ENCODE measurements around the gene TAF1L. TPM values are rescaled to one million over a fixed set of nuclear protein-coding genes. Genes with fewer than 3 reads are reported as not detected.
"Not testable (repeated sequence)": the region's sequence is repeated elsewhere in the genome, so short reads cannot be mapped to it uniquely, and the experiment has no call there.

TAF1L gene
- total and polyA plus RNA-seq, 7 donors = under 0.01 TPM; not detected in 6

DNA sequence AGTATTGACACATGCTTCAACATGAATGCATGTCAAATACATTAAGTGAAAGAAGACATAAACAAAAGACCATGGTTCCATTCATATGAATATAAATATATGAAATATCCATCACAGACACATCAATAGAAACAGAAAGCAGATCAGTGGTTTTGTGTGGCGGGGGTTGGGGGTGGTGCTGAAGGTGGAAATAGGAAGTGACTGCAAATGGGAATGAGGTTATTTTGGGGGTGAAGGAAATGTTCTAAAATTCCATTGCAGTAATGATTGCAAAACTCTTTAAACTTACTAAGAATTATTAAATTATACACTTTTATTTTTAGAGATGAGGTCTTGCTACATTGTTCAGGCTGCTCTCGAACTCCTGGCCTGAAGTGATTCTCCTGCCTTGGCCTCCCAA, 28.7 kb downstream of the TAF1L start:
- Histone ChIP-seq H3K27ac (no peak overlapping the region), H3K4me3 (no peak overlapping the region), H3K9me3 (no peaks in the 10 kb centered on the region), H3K27me3 (ENCODE audit: insufficient read depth in 3 of 3, low read length in 2 of 3) (peaks cover 0 to 3% (median 2%) of the 10 kb centered on the region in 3 donors), H3K4me1 (no peaks in the 10 kb centered on the region), H3K36me3 (ENCODE audit: insufficient read depth in 1 of 2, low read depth in 1 of 2) (no peaks in the 10 kb centered on the region)
- ATAC-seq (no peak), DNase-seq (no peak)
- no peak for TF ChIP-seq CTCF (IDR thresholded peaks at IDR 0.05)
- 71 to 84% (median 74%) methylated on average over 2 of the region's 2 CpGs for WGBS, 3 donors
- intact Hi-C loops (cut with DNase I) = no loop called here

GRCh38 chr9:32603914-32604852, 31.3 kb downstream of the TAF1L start:
- Histone ChIP-seq H3K4me1 (no peaks in the 10 kb centered on the region), H3K27me3 (ENCODE audit: insufficient read depth in 3 of 3, low read length in 2 of 3) (peaks cover 0 to 3% (median 2%) of the 10 kb centered on the region in 3 donors), H3K9me3 (no peaks in the 10 kb centered on the region), H3K27ac (no peak overlapping the region), H3K4me3 (no peak overlapping the region), H3K36me3 (ENCODE audit: insufficient read depth in 1 of 2, low read depth in 1 of 2) (no peaks in the 10 kb centered on the region)
- WGBS, 3 donors = 65 to 66% (median 66%) methylated on average over 12 of the region's 12 CpGs
- DNase-seq (no peak), ATAC-seq (no peak)
- no peak for TF ChIP-seq CTCF (IDR thresholded peaks at IDR 0.05)
- intact Hi-C loops (cut with DNase I) = no loop called here

DNA sequence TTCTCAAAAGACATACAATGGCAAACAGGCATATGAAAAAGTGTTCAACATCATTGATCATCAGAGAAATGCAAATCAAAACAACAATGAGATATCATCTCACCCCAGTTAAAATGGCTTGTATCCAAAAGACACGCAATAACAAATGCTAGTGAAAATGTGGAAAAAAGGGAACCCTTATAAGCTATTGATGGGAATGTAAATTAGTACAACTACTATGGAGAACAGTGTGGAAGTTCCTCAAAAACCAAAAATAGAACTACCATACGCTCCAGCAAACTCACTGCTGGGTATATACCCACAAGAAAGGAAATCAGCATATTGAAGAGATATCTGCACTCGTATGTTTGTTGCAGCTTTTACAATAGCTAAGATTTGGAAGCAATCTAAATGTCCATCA, 36.4 kb downstream of the TAF1L start:
- ATAC-seq = not testable (repeated sequence)
- 71 to 77% (median 74%) methylated on average over 3 of the region's 3 CpGs for WGBS, 3 donors

GRCh38 chr9:32596936-32597335, 38.5 kb downstream of the TAF1L start:
- Histone ChIP-seq H3K9me3 (peaks cover 3% of the 10 kb centered on the region), H3K27me3 (ENCODE audit: insufficient read depth in 3 of 3, low read length in 2 of 3) (no peaks in the 10 kb centered on the region), H3K4me3 (no peak overlapping the region), H3K4me1 (no peaks in the 10 kb centered on the region), H3K36me3 (ENCODE audit: insufficient read depth in 1 of 2, low read depth in 1 of 2) (no peaks in the 10 kb centered on the region), H3K27ac (no peak overlapping the region)
- no peak for ATAC-seq
- DNase-seq = no peak
- TF ChIP-seq CTCF (IDR thresholded peaks at IDR 0.05) = no peak
- intact Hi-C loops (cut with DNase I) = no loop called here

More for the DNA sequence above, 36.4 kb downstream of the TAF1L start:
- H3K9me3 ChIP-seq; H3K27ac ChIP-seq; H3K27me3 ChIP-seq (ENCODE audit: insufficient read depth in 3 of 3, low read length in 2 of 3); DNase-seq; H3K4me3 ChIP-seq; H3K4me1 ChIP-seq; H3K36me3 ChIP-seq (ENCODE audit: insufficient read depth in 1 of 2, low read depth in 1 of 2); intact Hi-C loops (cut with DNase I): not testable (repeated sequence)

DNA sequence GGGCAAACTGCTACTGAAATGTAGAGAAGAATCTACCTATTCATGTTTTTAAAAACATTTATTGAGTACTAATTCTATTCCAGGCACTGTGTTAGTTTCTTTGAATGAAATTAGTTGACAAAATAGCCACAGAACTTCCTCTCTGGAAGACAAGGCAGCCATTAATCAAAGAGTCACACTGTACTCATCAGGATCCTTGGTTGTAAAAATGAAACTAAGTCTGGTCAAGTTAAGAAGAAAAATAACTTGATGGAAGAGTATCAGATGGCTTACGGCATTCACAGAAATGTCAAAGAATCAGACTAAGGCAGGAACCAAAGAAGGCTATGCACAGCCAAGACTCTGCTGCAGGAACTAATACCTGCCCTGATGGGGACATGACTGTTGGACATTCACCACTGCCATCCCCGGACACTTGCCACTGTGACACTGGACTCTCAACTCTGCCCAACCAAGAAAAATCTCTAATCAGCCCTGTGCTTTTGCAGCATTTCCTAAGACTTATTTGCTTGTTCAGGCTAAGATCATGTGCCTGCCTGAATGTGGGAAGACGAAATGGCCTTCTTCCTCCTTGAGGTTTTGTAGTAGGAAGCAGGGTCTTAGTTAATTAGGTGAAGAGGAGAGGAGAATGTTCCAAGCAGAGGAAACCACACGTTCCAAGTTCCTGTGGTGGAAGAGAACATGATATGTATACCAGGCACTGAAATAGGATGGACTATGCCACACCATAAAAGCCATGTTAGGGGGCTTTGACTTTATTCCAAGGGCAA, 39.2 kb downstream of the TAF1L start:
- DNase-seq (no peak), ATAC-seq (no peak)
- Histone ChIP-seq H3K27me3 (ENCODE audit: insufficient read depth in 3 of 3, low read length in 2 of 3) (no peaks in the 10 kb centered on the region), H3K27ac (no peak overlapping the region), H3K4me3 (no peak overlapping the region), H3K4me1 (no peaks in the 10 kb centered on the region), H3K9me3 (peaks cover 3% of the 10 kb centered on the region), H3K36me3 (ENCODE audit: insufficient read depth in 1 of 2, low read depth in 1 of 2) (no peaks in the 10 kb centered on the region)
- no peak for TF ChIP-seq CTCF (IDR thresholded peaks at IDR 0.05)
- 60 to 75% (median 70%) methylated on average over 4 of the region's 4 CpGs for WGBS, 3 donors
- intact Hi-C loops (cut with DNase I) = no loop called here

All from psoas muscle (tissue), 8 donors.